Measurements from ENCODE around the gene CASZ1.

The CASZ1 gene

DNA sequence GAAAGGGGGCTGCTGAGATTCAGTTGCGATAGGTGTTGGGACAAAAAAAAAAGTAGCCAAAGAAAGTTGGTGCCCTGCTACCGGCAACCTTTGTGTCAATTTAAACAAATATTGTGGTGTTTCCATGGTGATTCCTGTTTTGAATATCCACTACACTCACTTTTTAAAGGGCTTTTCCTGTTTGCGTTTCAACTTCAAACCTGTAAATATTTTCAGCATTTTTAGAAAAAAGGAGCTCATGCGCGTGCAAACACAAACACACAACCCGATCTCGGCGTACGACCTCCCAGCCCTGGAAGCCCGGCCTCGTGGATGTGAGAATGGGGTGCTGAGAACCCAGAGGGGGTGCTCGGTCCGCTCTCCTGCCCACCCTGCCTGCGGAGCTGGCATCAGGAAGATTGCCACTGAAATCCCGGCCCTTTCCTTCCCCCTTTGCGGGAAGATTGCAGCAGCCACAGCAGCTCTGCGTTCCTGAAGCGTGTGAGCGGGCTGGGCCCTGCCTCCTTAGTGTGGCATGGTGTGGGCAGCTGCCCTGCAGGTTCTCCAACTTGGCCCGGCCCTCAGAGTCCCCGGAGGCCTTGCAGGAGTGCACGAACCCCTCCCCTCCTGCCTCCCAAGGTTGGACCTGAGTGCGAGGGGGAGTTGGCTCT is 34.8 kb downstream of the CASZ1 start:
- no peak for DNase-seq (ENCODE audit: low spot score)
- H3K27ac ChIP-seq (ENCODE audit: poor library complexity, severe bottlenecking) = no peak overlapping the region
- TF ChIP-seq, protein P1, sequence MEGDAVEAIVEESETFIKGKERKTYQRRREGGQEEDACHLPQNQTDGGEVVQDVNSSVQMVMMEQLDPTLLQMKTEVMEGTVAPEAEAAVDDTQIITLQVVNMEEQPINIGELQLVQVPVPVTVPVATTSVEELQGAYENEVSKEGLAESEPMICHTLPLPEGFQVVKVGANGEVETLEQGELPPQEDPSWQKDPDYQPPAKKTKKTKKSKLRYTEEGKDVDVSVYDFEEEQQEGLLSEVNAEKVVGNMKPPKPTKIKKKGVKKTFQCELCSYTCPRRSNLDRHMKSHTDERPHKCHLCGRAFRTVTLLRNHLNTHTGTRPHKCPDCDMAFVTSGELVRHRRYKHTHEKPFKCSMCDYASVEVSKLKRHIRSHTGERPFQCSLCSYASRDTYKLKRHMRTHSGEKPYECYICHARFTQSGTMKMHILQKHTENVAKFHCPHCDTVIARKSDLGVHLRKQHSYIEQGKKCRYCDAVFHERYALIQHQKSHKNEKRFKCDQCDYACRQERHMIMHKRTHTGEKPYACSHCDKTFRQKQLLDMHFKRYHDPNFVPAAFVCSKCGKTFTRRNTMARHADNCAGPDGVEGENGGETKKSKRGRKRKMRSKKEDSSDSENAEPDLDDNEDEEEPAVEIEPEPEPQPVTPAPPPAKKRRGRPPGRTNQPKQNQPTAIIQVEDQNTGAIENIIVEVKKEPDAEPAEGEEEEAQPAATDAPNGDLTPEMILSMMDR (IDR thresholded peaks at IDR 0.05; ENCODE audit: poor library complexity, severe bottlenecking) = no peak
- no peak for ATAC-seq (ENCODE audit: low read depth)
- H3K27me3 ChIP-seq (ENCODE audit: insufficient read depth, poor library complexity, severe bottlenecking) = no peaks in the 10 kb centered on the region
- H3K4me1 ChIP-seq (ENCODE audit: insufficient read depth, poor library complexity, severe bottlenecking) = peaks cover 7% of the 10 kb centered on the region
- H3K9me3 ChIP-seq (ENCODE audit: severe bottlenecking) = no peaks in the 10 kb centered on the region
- no peak overlapping the region for H3K4me3 ChIP-seq (ENCODE audit: severe bottlenecking)
- no peaks in the 10 kb centered on the region for H3K36me3 ChIP-seq (ENCODE audit: low read depth)

DNA sequence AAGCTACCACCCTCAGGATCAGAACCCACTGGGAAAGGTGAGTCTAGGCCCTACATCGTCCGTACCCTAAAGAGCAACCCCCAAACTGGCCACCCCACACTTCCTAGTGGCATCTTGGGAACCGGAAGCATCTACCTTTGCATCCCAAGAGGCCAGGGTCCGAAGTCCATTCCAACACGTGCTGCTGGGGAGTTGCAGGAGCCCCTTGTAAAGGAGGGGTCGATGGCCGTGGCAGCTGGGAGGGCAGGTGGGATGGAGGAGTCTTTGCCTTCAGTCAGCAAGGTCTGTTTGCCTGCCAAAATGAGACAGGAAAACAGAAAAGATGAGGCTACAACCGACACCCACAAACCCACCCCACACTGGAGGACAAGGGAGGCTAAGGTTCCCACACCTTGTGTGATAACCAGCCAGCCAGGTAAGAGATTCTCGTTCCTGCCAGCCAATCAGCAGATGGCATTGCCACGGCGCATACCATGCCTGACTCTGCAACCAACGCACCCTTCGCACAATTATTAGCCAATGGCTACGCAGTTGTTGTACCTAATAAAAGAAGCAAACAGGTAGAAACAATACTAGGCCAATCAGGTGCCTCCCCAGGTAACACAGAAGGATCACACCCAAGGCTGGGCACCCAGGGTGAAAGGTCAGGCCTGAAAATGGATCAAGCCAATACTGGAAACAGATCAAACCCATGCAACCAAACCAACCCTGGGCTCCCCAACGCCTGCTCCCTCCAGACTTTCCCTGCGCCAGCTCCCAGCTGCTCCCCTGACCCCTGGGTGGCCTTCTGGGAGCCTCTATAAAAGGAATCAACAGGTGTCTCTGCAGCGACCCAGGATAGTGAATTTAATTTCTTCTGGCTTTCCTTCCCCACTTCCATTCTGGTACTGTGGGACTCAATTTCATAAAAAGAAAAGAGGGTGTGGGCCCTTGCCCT is 35.6 kb downstream of the CASZ1 start:
- Histone ChIP-seq H3K27me3 (ENCODE audit: insufficient read depth, poor library complexity, severe bottlenecking) (no peaks in the 10 kb centered on the region), H3K4me3 (ENCODE audit: severe bottlenecking) (no peak overlapping the region), H3K9me3 (ENCODE audit: severe bottlenecking) (no peaks in the 10 kb centered on the region), H3K36me3 (ENCODE audit: low read depth) (no peaks in the 10 kb centered on the region), H3K4me1 (ENCODE audit: insufficient read depth, poor library complexity, severe bottlenecking) (peaks cover 4% of the 10 kb centered on the region), H3K27ac (ENCODE audit: poor library complexity, severe bottlenecking) (no peak overlapping the region)
- DNase-seq (ENCODE audit: low spot score) = no peak
- TF ChIP-seq, protein P1 (IDR thresholded peaks at IDR 0.05; ENCODE audit: poor library complexity, severe bottlenecking) = no peak
- ATAC-seq (ENCODE audit: low read depth) = no peak

DNA sequence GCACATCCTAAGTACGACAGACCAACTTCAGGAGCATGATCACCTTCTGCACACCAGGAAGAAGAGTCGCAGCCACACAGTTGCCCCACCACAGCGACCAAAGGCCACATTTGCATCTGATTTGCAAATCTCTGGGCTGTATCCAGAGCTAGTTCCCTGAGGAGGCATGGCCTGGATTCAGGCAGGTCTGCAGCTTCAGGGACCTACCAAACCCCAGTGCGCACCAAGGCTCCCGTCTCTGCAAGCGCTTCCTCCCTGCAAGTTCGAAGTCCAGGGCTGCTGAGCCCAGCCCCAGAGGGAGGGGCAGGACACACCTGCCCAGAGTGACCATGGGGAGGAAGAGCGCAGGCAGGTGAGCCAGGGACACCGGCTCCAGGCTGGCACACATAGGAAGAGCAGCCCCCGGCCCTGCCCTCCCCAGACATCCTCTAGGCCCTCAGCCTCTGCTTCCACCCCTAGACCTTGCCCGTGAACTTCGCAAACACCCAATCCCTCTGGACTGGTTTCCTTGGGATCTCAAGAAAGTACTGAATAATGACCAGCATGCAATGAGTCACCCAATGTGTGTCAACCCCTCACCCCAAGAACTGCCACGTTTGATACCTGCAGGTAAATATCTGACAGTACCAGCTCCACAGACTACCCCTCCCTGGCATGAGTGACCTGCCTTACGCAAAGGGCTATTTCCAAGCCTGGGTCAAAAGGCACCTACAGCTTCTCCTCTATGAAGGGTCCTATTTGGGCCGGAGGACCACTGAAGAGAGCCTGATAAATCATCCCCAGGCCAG is 36.8 kb downstream of the CASZ1 start:
- no peaks in the 10 kb centered on the region for H3K4me1 ChIP-seq (ENCODE audit: insufficient read depth, poor library complexity, severe bottlenecking)
- no peak for ATAC-seq (ENCODE audit: low read depth)
- H3K27me3 ChIP-seq (ENCODE audit: insufficient read depth, poor library complexity, severe bottlenecking) = no peaks in the 10 kb centered on the region
- no peak for DNase-seq (ENCODE audit: low spot score)
- no peaks in the 10 kb centered on the region for H3K9me3 ChIP-seq (ENCODE audit: severe bottlenecking)
- no peak overlapping the region for H3K27ac ChIP-seq (ENCODE audit: poor library complexity, severe bottlenecking)
- no peaks in the 10 kb centered on the region for H3K36me3 ChIP-seq (ENCODE audit: low read depth)
- TF ChIP-seq, protein P1 (IDR thresholded peaks at IDR 0.05; ENCODE audit: poor library complexity, severe bottlenecking) = no peak
- H3K4me3 ChIP-seq (ENCODE audit: severe bottlenecking) = no peak overlapping the region

DNA sequence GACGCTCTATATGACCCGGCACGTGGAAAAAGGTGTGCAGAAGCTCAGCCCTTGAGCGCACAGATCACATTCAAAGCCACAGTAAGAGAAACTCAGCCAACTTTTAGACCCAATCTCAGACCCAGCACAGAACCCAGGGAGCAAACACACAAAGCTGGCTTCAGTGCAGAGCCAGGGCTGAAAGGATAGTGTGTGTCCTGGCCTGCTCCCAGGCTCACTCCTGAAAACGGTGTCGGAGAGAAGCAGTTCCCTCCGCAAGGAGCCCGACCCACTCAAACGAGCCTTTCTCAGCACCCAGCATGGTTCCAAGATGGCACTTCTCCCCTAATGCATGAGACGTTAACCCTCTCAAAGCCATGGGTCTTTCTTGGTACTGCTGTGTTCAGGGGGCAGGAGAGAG is 39.6 kb downstream of the CASZ1 start:
- no peak for ATAC-seq (ENCODE audit: low read depth)

More for the DNA sequence above, 39.6 kb downstream of the CASZ1 start:
- H3K4me1 ChIP-seq (ENCODE audit: insufficient read depth, poor library complexity, severe bottlenecking) = no peaks in the 10 kb centered on the region
- H3K27me3 ChIP-seq (ENCODE audit: insufficient read depth, poor library complexity, severe bottlenecking) = no peaks in the 10 kb centered on the region
- no peak overlapping the region for H3K27ac ChIP-seq (ENCODE audit: poor library complexity, severe bottlenecking)
- H3K9me3 ChIP-seq (ENCODE audit: severe bottlenecking) = no peaks in the 10 kb centered on the region
- H3K36me3 ChIP-seq (ENCODE audit: low read depth) = no peaks in the 10 kb centered on the region
- TF ChIP-seq, protein P1 (IDR thresholded peaks at IDR 0.05; ENCODE audit: poor library complexity, severe bottlenecking) = no peak
- no peak for DNase-seq (ENCODE audit: low spot score)
- H3K4me3 ChIP-seq (ENCODE audit: severe bottlenecking) = no peak overlapping the region
